Measurements from ENCODE around the gene ABHD14A. TPM values are rescaled to one million over a fixed set of nuclear protein-coding genes. Genes with fewer than 3 reads are reported as not detected.

Gene ABHD14A
- total RNA-seq, 4 donors from 2014 or later: 2.0 to 11.3 (median 7.7) TPM

GRCh38 chr3:51942603-51943450, 32.0 kb upstream of the ABHD14A start:
- H3K36me3 ChIP-seq: peaks cover 0 to 3% (median under 1%) of the 10 kb centered on the region in 4 donors
- 32% methylated on average over 14 of the region's 17 CpGs; no CpG with 5 or more reads in 1 of the 2 donors for WGBS, 2 donors (ENCODE audit: low coverage in 1 of 2)
- peak overlapping the region; percentile 89 to 97 (median 93) for H3K27ac ChIP-seq
- intact Hi-C loops (cut with DNase I; ENCODE audit: low total_unique reads): no loop called here
- in situ Hi-C loops (cut with MboI; ENCODE audit: low pct_ligation_motif_present in 1 of 4, low pct_unique_long_range_greater_than_20kb in 1 of 4, low sequenced_read_pairs in 3 of 4): no loop called here
- TF ChIP-seq CTCF (IDR thresholded peaks at IDR 0.05): no peak
- TF ChIP-seq POLR2A (IDR thresholded peaks at IDR 0.05): peak; percentile 60
- TF ChIP-seq POLR2AphosphoS5 (IDR thresholded peaks at IDR 0.05): peak in 2 of 3 donors; percentile 51 to 58
- no peak for TF ChIP-seq EP300 (IDR thresholded peaks at IDR 0.05; ENCODE audit: low read depth)
- H3K4me1 ChIP-seq: peaks cover 18 to 30% (median 27%) of the 10 kb centered on the region in 4 donors
- H3K27me3 ChIP-seq: no peaks in the 10 kb centered on the region
- H3K4me3 ChIP-seq: peak overlapping the region; percentile 27 to 46 (median 40)
- no peaks in the 10 kb centered on the region for H3K9me3 ChIP-seq
- DNase-seq: peak; percentile 73

GRCh38 chr3:51943451-51944391, 31.1 kb upstream of the ABHD14A start:
- Histone ChIP-seq H3K9me3 (no peaks in the 10 kb centered on the region), H3K36me3 (no peaks in the 10 kb centered on the region), H3K27ac (peak overlapping the region; percentile 89 to 97 (median 93)), H3K27me3 (no peaks in the 10 kb centered on the region), H3K4me3 (no peak overlapping the region), H3K4me1 (peaks cover 18 to 30% (median 27%) of the 10 kb centered on the region in 4 donors)
- in situ Hi-C loops (cut with MboI; ENCODE audit: low pct_ligation_motif_present in 1 of 4, low pct_unique_long_range_greater_than_20kb in 1 of 4, low sequenced_read_pairs in 3 of 4) (no loop called here), intact Hi-C loops (cut with DNase I; ENCODE audit: low total_unique reads) (no loop called here)
- DNase-seq: no peak
- 94% methylated on average over 21 of the region's 21 CpGs; no CpG with 5 or more reads in 1 of the 2 donors for WGBS, 2 donors (ENCODE audit: low coverage in 1 of 2)
- TF ChIP-seq POLR2AphosphoS5 (IDR thresholded peaks at IDR 0.05) (no peak), EP300 (IDR thresholded peaks at IDR 0.05; ENCODE audit: low read depth) (no peak), POLR2A (IDR thresholded peaks at IDR 0.05) (no peak), CTCF (IDR thresholded peaks at IDR 0.05) (no peak)

GRCh38 chr3:51944451-51945021, 30.3 kb upstream of the ABHD14A start:
- H3K4me1 ChIP-seq: peaks cover 18 to 30% (median 27%) of the 10 kb centered on the region in 4 donors
- no peaks in the 10 kb centered on the region for H3K36me3 ChIP-seq
- 80 to 87% methylated on average over 1 to 11 of the region's 11 CpGs for WGBS, 2 donors (ENCODE audit: low coverage in 1 of 2)
- H3K27me3 ChIP-seq: no peaks in the 10 kb centered on the region
- no peak overlapping the region for H3K27ac ChIP-seq
- H3K9me3 ChIP-seq: no peaks in the 10 kb centered on the region
- in situ Hi-C loops (cut with MboI; ENCODE audit: low pct_ligation_motif_present in 1 of 4, low pct_unique_long_range_greater_than_20kb in 1 of 4, low sequenced_read_pairs in 3 of 4) (no loop called here), intact Hi-C loops (cut with DNase I; ENCODE audit: low total_unique reads) (loop anchor here (5.0 kb wide), 1 partner anchor 1868 kb away; no protein-coding TSS in a partner anchor)
- no peak for TF ChIP-seq EP300 (IDR thresholded peaks at IDR 0.05; ENCODE audit: low read depth)
- TF ChIP-seq CTCF (IDR thresholded peaks at IDR 0.05): no peak
- no peak for TF ChIP-seq POLR2A (IDR thresholded peaks at IDR 0.05)
- TF ChIP-seq POLR2AphosphoS5 (IDR thresholded peaks at IDR 0.05): no peak
- no peak overlapping the region for H3K4me3 ChIP-seq
- DNase-seq: no peak
